B cell (primary cell): ENCODE results near the gene DUS2. TPM values are rescaled to one million over a fixed set of nuclear protein-coding genes. Genes with fewer than 3 reads are reported as not detected.

ENCODE experiments used
- ATAC-seq: fragments of 200-7000 bp; cut with Tn5 transposase; one replicate; pipeline ENCODE4 v1.10.0; 2021; ENCODE audit warnings: low read depth, mild to moderate bottlenecking, moderate number of reproducible peaks, moderate library complexity
- CTCF ChIA-PET: fragments of 350-600 bp; sonication (Branson Sonifier 250); formaldehyde crosslinking; loops from one replicate; lab custom pipeline; 2021; ENCODE audit warnings: antibody characterized with exemption, inconsistent platforms; lab: Charles Lee
- POLR2A ChIA-PET: fragments of 350-600 bp; sonication (Branson Sonifier 250); formaldehyde crosslinking; loops from one replicate; lab custom pipeline; 2021; ENCODE audit warnings: antibody characterized with exemption; lab: Charles Lee
- DNase-seq: peaks from one replicate; pipeline ENCODE4 v3.0.0; 2013
- H2AFZ ChIP-seq: 2 replicates; pipeline ENCODE4 v1.6.1; 2012; ENCODE audit warnings: mild to moderate bottlenecking, low read depth, low read length; ENCODE audit not compliant: insufficient read depth, poor library complexity, severe bottlenecking
- H3K27ac ChIP-seq, 2 donors: 1 replicate in 1 of 2; 2 replicates in 1 of 2; pipeline ENCODE4 v1.5.1; 2012 to 2013; ENCODE audit warnings: low read length in 2 of 2, mild to moderate bottlenecking in 2 of 2, moderate library complexity in 1 of 2
- H3K27me3 ChIP-seq, 4 experiments: fragments of 200-600 bp in 1 of 4; sonication (generic) in 1 of 4; replicated peaks in 1 of 4; 1 replicate in 2 of 4; 2 replicates in 2 of 4; pipeline versions ENCODE4 v1.6.1 to v1.7.0; 2013 to 2016; ENCODE audit warnings: low read length in 3 of 4, mild to moderate bottlenecking in 2 of 4, mixed read lengths in 1 of 4, moderate library complexity in 1 of 4; ENCODE audit not compliant: insufficient read depth in 4 of 4, control insufficient read depth in 3 of 4; ENCODE audit errors: control extremely low read depth in 1 of 4
- H3K36me3 ChIP-seq, 2 experiments: replicated peaks in 1 of 2; 1 replicate in 1 of 2; 2 replicates in 1 of 2; pipeline versions ENCODE4 v1.6.1 to v1.7.1; 2013; ENCODE audit warnings: low read length in 1 of 2; ENCODE audit not compliant: insufficient read depth in 2 of 2, control insufficient read depth in 1 of 2; ENCODE audit errors: control extremely low read depth in 1 of 2, extremely low read depth in 1 of 2
- H3K4me1 ChIP-seq, 2 donors: fragments of 200-600 bp in 1 of 2; sonication (generic) in 1 of 2; 1 replicate in 1 of 2; 2 replicates in 1 of 2; pipeline versions ENCODE4 v1.5.1 to v1.6.1; 2013 to 2017; ENCODE audit warnings: low read length in 2 of 2; ENCODE audit not compliant: control insufficient read depth in 2 of 2, insufficient read depth in 2 of 2
- H3K4me2 ChIP-seq: replicated peaks from 2 replicates; pipeline ENCODE3; 2012; ENCODE audit warnings: mild to moderate bottlenecking, low read depth, low read length; ENCODE audit not compliant: poor library complexity, severe bottlenecking
- H3K4me3 ChIP-seq, 5 experiments: fragments of 200-600 bp in 1 of 5; sonication (generic) in 1 of 5; 1 replicate in 3 of 5; 2 replicates in 2 of 5; pipeline versions ENCODE4 v1.5.1 to v1.7.0; 2011 to 2016; ENCODE audit warnings: low read length in 4 of 5, mild to moderate bottlenecking in 4 of 5, low read depth in 2 of 5, control low read depth in 1 of 5, moderate library complexity in 1 of 5; ENCODE audit not compliant: insufficient read depth in 1 of 5; ENCODE audit errors: control extremely low read depth in 1 of 5, extremely low read depth in 1 of 5
- H3K79me2 ChIP-seq: fragments of 200-600 bp; sonication (generic); one replicate; pipeline ENCODE4 v1.6.0; 2016; ENCODE audit warnings: low read length; ENCODE audit not compliant: control insufficient read depth, insufficient read depth
- H3K9ac ChIP-seq: fragments of 200-600 bp; sonication (generic); 2 replicates; pipeline ENCODE4 v1.6.1; 2017; ENCODE audit warnings: mild to moderate bottlenecking, low read length, moderate library complexity
- H3K9me3 ChIP-seq, 3 donors: one replicate each; pipeline versions ENCODE4 v1.6.1 to v1.7.1; 2013; ENCODE audit warnings: low read length in 2 of 3; ENCODE audit not compliant: control insufficient read depth in 2 of 3, insufficient read depth in 1 of 3; ENCODE audit errors: control extremely low read depth in 1 of 3
- H4K20me1 ChIP-seq: 2 replicates; pipeline ENCODE4 v1.6.0; 2012; ENCODE audit warnings: mild to moderate bottlenecking, low read length; ENCODE audit not compliant: insufficient read depth, control insufficient read depth, poor library complexity, severe bottlenecking
- H3K27ac Mint-ChIP-seq: one replicate; pipeline ENCODE4 v1.8.0; 2021; ENCODE audit warnings: mixed read lengths
- H3K27me3 Mint-ChIP-seq: one replicate; pipeline ENCODE4 v1.8.0; 2021; ENCODE audit warnings: mixed read lengths
- H3K4me1 Mint-ChIP-seq: one replicate; pipeline ENCODE4 v1.8.0; 2021; ENCODE audit warnings: mixed read lengths
- H3K4me3 Mint-ChIP-seq: one replicate; pipeline ENCODE4 v1.8.0; 2021; ENCODE audit warnings: mixed read lengths
- H3K9me3 Mint-ChIP-seq: one replicate; pipeline ENCODE4 v1.8.0; 2022; ENCODE audit warnings: mixed read lengths; ENCODE audit not compliant: insufficient read depth
- CTCF ChIP-seq: fragments of 200-600 bp; IDR thresholded peaks from one replicate; pipeline ENCODE4 v1.8.0; 2022; ENCODE audit warnings: antibody characterized with exemption, mild to moderate bottlenecking
- EZH2 ChIP-seq: IDR thresholded peaks from 2 replicates; pipeline ENCODE4 v1.6.1; 2012; ENCODE audit warnings: borderline replicate concordance, low read depth, mild to moderate bottlenecking, moderate library complexity, low read length; ENCODE audit not compliant: insufficient read depth, poor library complexity, severe bottlenecking
- WGBS: methylation state at CpG from one replicate; pipeline ENCODE4 v1.1.5; 2013; ENCODE audit warnings: missing lambda C conversion rate; ENCODE audit not compliant: insufficient coverage; 5-methylcytosine and 5-hydroxymethylcytosine counted together
- intact Hi-C: fragments of 100-400 bp; cut with micrococcal nuclease; formaldehyde crosslinking; loops from one replicate; pipeline ENCODE4 v1.10.0; 2022
- polyA plus RNA-seq: library from polyadenylated mRNA; depleted of rRNA; stranded (reverse); fragments of >200 nt; gene quantifications from 2 replicates; pipeline ENCODE4 v1.2.3, GENCODE V29; 2012
- total RNA-seq, 2 donors: library from RNA; stranded (reverse); fragments of 120-200 nt in 1 of 2; gene quantifications; 1 replicate in 1 of 2; 2 replicates in 1 of 2; pipeline versions ENCODE4 v1.2.3 to v1.2.4, GENCODE V29; 2013 to 2022

Gene DUS2
- total and polyA plus RNA-seq, 2 donors (not counting 1 experiment from before 2014, with no cell fraction given): 61.1 to 93.0 TPM

GRCh38 chr16:68005211-68005610 is 17.9 kb upstream of the DUS2 start:
- Mint-ChIP-seq H3K27ac (peak overlapping the region; percentile 96), H3K9me3 (no peaks in the 10 kb centered on the region), H3K4me3 (peak overlapping the region; percentile 69), H3K4me1 (peaks cover 39% of the 10 kb centered on the region), H3K27me3 (no peaks in the 10 kb centered on the region)
- Histone ChIP-seq H3K79me2 (peaks cover 10% of the 10 kb centered on the region), H3K27me3 (no peaks in the 10 kb centered on the region), H3K4me2 (peak overlapping the region; percentile 61), H3K9ac (no peak overlapping the region), H2AFZ (no peak overlapping the region), H3K27ac (peak overlapping the region; percentile 72 to 89), H3K36me3 (no peaks in the 10 kb centered on the region), H3K4me3 (no peak overlapping the region), H4K20me1 (no peaks in the 10 kb centered on the region), H3K9me3 (no peaks in the 10 kb centered on the region), H3K4me1 (peaks cover 36 to 46% of the 10 kb centered on the region in 2 donors)
- TF ChIP-seq CTCF (no peak), EZH2 (no peak)
- CTCF ChIA-PET: interaction anchor here (0.7 to 28.7 kb wide), 16 partner anchors 9 to 484 kb away, joined by 3 to 320 read pairs (median 4); partner anchors contain the start of genes DDX28, DPEP2NB, DUS2 and NRN1L
- ATAC-seq: no peak
- no peak for DNase-seq
- intact Hi-C loops: no loop called here
- WGBS: 94% methylated on average over 6 of the region's 9 CpGs
- POLR2A ChIA-PET: interaction anchor here (0.9 to 5.3 kb wide), 12 partner anchors 8 to 68 kb away, joined by 3 to 37 read pairs (median 7); partner anchors contain the start of genes DDX28, DPEP2NB, DUS2 and SLC12A4

- Histone ChIP-seq H3K27me3 (no peaks in the 10 kb centered on the region), H3K9me3 (no peaks in the 10 kb centered on the region), H3K4me3 (peak overlapping the region in 1 of 5 experiments; percentile 46), H4K20me1 (no peaks in the 10 kb centered on the region), H3K4me1 (peaks cover 29 to 39% of the 10 kb centered on the region in 2 donors), H2AFZ (peak overlapping the region; percentile 51), H3K4me2 (peak overlapping the region; percentile 61), H3K9ac (peak overlapping the region; percentile 38), H3K36me3 (no peaks in the 10 kb centered on the region), H3K79me2 (peaks cover 11% of the 10 kb centered on the region), H3K27ac (peak overlapping the region; percentile 72 to 89)
- ATAC-seq (peak; percentile 99), DNase-seq (peak; percentile 76)
- TF ChIP-seq EZH2: no peak
- no peak for TF ChIP-seq CTCF
- peak overlapping the region; percentile 69 for H3K4me3 Mint-ChIP-seq
- POLR2A ChIA-PET: interaction anchor here (0.7 to 5.3 kb wide), 13 partner anchors 9 to 68 kb away, joined by 3 to 37 read pairs (median 7); partner anchors contain the start of genes DDX28, DPEP2NB, DUS2 and SLC12A4
- H3K4me1 Mint-ChIP-seq: peaks cover 35% of the 10 kb centered on the region
- H3K27me3 Mint-ChIP-seq: no peaks in the 10 kb centered on the region
- intact Hi-C loops: loop anchor here (1.0 to 2.0 kb wide), 2 partner anchors 13 to 17 kb away; partner anchors contain the start of genes DDX28 and DUS2
- WGBS: 13% methylated on average over 5 of the region's 6 CpGs
- H3K27ac Mint-ChIP-seq: peak overlapping the region; percentile 96
- CTCF ChIA-PET: interaction anchor here (0.8 to 28.7 kb wide), 15 partner anchors 10 to 485 kb away, joined by 3 to 320 read pairs (median 4); partner anchors contain the start of genes DDX28, DPEP2NB, DUS2 and NRN1L
- no peaks in the 10 kb centered on the region for H3K9me3 Mint-ChIP-seq
Measured at GRCh38 chr16:68005786-68006286, 17.2 kb upstream of the DUS2 start.
